Astrocyte (in vitro differentiated cells and primary cell): Measurements from ENCODE around the gene CSAG1. TPM values are rescaled to one million over a fixed set of nuclear protein-coding genes. Genes with fewer than 3 reads are reported as not detected.
"Not testable (repeated sequence)": the region's sequence is repeated elsewhere in the genome, so short reads cannot be mapped to it uniquely, and the experiment has no call there.

ENCODE experiments used
- DNase-seq: peaks from one replicate; pipeline ENCODE4 v3.0.0-alpha.2; 2010; ENCODE audit warnings: low read depth
- FAIRE-seq: peaks from 2 replicates; lab custom pipeline; 2011; peaks lifted over from hg19 to GRCh38; lab: Jason Lieb, UNC
- H2AFZ ChIP-seq: 2 replicates; pipeline ENCODE4 v1.6.0; 2012; ENCODE audit warnings: low read depth, low read length, inconsistent platforms
- H3K27ac ChIP-seq: 2 replicates; pipeline ENCODE4 v1.5.1; 2011; ENCODE audit warnings: low read depth, low read length, inconsistent platforms
- H3K27me3 ChIP-seq: 2 replicates; pipeline ENCODE4 v1.6.0; 2011; ENCODE audit warnings: low read length, inconsistent platforms; ENCODE audit not compliant: insufficient read depth
- H3K36me3 ChIP-seq: 2 replicates; pipeline ENCODE4 v1.5.1; 2011; ENCODE audit warnings: low read length, inconsistent platforms; ENCODE audit not compliant: insufficient read depth
- H3K4me1 ChIP-seq: 2 replicates; pipeline ENCODE4 v1.5.1; 2011; ENCODE audit warnings: low read length, inconsistent platforms; ENCODE audit not compliant: insufficient read depth
- H3K4me2 ChIP-seq: 2 replicates; pipeline ENCODE4 v1.6.0; 2012; ENCODE audit warnings: low read length, inconsistent platforms
- H3K4me3 ChIP-seq: 2 replicates; pipeline ENCODE4 v1.5.1; 2011; ENCODE audit warnings: low read depth, mild to moderate bottlenecking, low read length, inconsistent platforms; ENCODE audit not compliant: insufficient read depth
- H3K79me2 ChIP-seq: 2 replicates; pipeline ENCODE4 v1.6.0; 2012; ENCODE audit warnings: mild to moderate bottlenecking, low read length, inconsistent platforms; ENCODE audit not compliant: insufficient read depth
- H3K9ac ChIP-seq: 2 replicates; pipeline ENCODE4 v1.6.0; 2012; ENCODE audit warnings: mild to moderate bottlenecking, low read length, inconsistent platforms
- H3K9me3 ChIP-seq: 2 replicates; pipeline ENCODE4 v1.5.1; 2012; ENCODE audit warnings: low read depth, mild to moderate bottlenecking, low read length, inconsistent platforms; ENCODE audit not compliant: insufficient read depth
- H4K20me1 ChIP-seq: 2 replicates; pipeline ENCODE4 v1.6.0; 2012; ENCODE audit warnings: low read length, inconsistent platforms; ENCODE audit not compliant: insufficient read depth
- H3K27ac Mint-ChIP-seq: one replicate; pipeline ENCODE4 v1.8.0; 2021; ENCODE audit warnings: mild to moderate bottlenecking, mixed read lengths; ENCODE audit not compliant: unreplicated experiment
- H3K27me3 Mint-ChIP-seq: one replicate; pipeline ENCODE4 v1.8.0; 2021; ENCODE audit warnings: low read depth, mixed read lengths; ENCODE audit not compliant: unreplicated experiment
- H3K36me3 Mint-ChIP-seq: one replicate; pipeline ENCODE4 v1.8.0; 2021; ENCODE audit warnings: low read depth, mixed read lengths; ENCODE audit not compliant: unreplicated experiment
- H3K4me1 Mint-ChIP-seq: one replicate; pipeline ENCODE4 v1.8.0; 2021; ENCODE audit warnings: low read depth, mixed read lengths; ENCODE audit not compliant: unreplicated experiment
- H3K4me3 Mint-ChIP-seq: one replicate; pipeline ENCODE4 v1.8.0; 2021; ENCODE audit warnings: mild to moderate bottlenecking, moderate library complexity, mixed read lengths; ENCODE audit not compliant: unreplicated experiment
- H3K9me3 Mint-ChIP-seq: one replicate; pipeline ENCODE4 v1.8.0; 2021; ENCODE audit warnings: mild to moderate bottlenecking, mixed read lengths; ENCODE audit not compliant: unreplicated experiment
- CTCF ChIP-seq: IDR thresholded peaks from 2 replicates; pipeline ENCODE4 v1.5.1; 2011; ENCODE audit warnings: low read depth, mild to moderate bottlenecking, inconsistent platforms, low read length, moderate library complexity; ENCODE audit not compliant: insufficient read depth
- EZH2 ChIP-seq: IDR thresholded peaks from 2 replicates; pipeline ENCODE4 v1.6.1; 2012; ENCODE audit warnings: mild to moderate bottlenecking, low read length, inconsistent platforms; ENCODE audit not compliant: insufficient read depth
- total RNA-seq: library from RNA; stranded (reverse); gene quantifications from 2 replicates; pipeline ENCODE4 v1.2.1, GENCODE V29; 2021

The CSAG1 gene
- total RNA-seq, 1 donor from 2014 or later = 0.75 TPM

- TF ChIP-seq EZH2 = no peak
- no peak for TF ChIP-seq CTCF
- FAIRE-seq = no peak
- Histone ChIP-seq H3K36me3 (no peaks in the 10 kb centered on the region), H3K79me2 (no peaks in the 10 kb centered on the region), H3K27me3 (no peaks in the 10 kb centered on the region), H3K4me3 (no peak overlapping the region), H3K4me2 (no peak overlapping the region), H3K9ac (no peak overlapping the region), H3K27ac (no peak overlapping the region), H3K4me1 (no peaks in the 10 kb centered on the region), H3K9me3 (no peaks in the 10 kb centered on the region), H4K20me1 (no peaks in the 10 kb centered on the region), H2AFZ (no peak overlapping the region)
- Mint-ChIP-seq H3K27me3 (no peaks in the 10 kb centered on the region), H3K9me3 (no peaks in the 10 kb centered on the region), H3K4me1 (no peaks in the 10 kb centered on the region), H3K36me3 (no peaks in the 10 kb centered on the region), H3K27ac (no peak overlapping the region), H3K4me3 (no peak overlapping the region)
- DNase-seq = no peak
Observed at GRCh38 chrX:152725409-152725808, 8.1 kb downstream of the CSAG1 start.

GRCh38 chrX:152713815-152714787 is 19.4 kb downstream of the CSAG1 start, which contains the start of gene MAGEA2B:
Gene MAGEA2B, plus strand, starts transcription at chrX:152714628. Its CDS starts 2,479 bp downstream, at chrX:152717107.
- not testable (repeated sequence) for H3K27me3 Mint-ChIP-seq, DNase-seq, FAIRE-seq, H4K20me1 ChIP-seq, H3K4me3 ChIP-seq, H2AFZ ChIP-seq, H3K36me3 Mint-ChIP-seq, H3K4me1 Mint-ChIP-seq, H3K9ac ChIP-seq, H3K79me2 ChIP-seq, H3K36me3 ChIP-seq, H3K9me3 ChIP-seq, H3K4me3 Mint-ChIP-seq, H3K27ac ChIP-seq, H3K4me1 ChIP-seq, H3K27me3 ChIP-seq, H3K4me2 ChIP-seq, H3K27ac Mint-ChIP-seq, H3K9me3 Mint-ChIP-seq

- not testable (repeated sequence) for H3K36me3 ChIP-seq, H4K20me1 ChIP-seq, DNase-seq, H3K9ac ChIP-seq, H3K9me3 ChIP-seq, H3K4me1 Mint-ChIP-seq, H3K27ac Mint-ChIP-seq, H2AFZ ChIP-seq, H3K9me3 Mint-ChIP-seq, H3K36me3 Mint-ChIP-seq, H3K79me2 ChIP-seq, H3K27me3 ChIP-seq, H3K4me3 ChIP-seq, H3K27me3 Mint-ChIP-seq, H3K4me2 ChIP-seq, H3K27ac ChIP-seq, H3K4me3 Mint-ChIP-seq, H3K4me1 ChIP-seq
- FAIRE-seq = peak; percentile 100
Observed at GRCh38 chrX:152713195-152713594, 20.3 kb downstream of the CSAG1 start.

GRCh38 chrX:152709173-152709572 is 24.3 kb downstream of the CSAG1 start, which contains the start of gene CSAG2:
Gene CSAG2, minus strand, starts transcription at chrX:152709273. Its CDS starts 161 bp downstream, at chrX:152709112.
- H4K20me1 ChIP-seq, H3K36me3 Mint-ChIP-seq, H2AFZ ChIP-seq, H3K9me3 Mint-ChIP-seq, H3K27ac Mint-ChIP-seq, H3K27ac ChIP-seq, FAIRE-seq, H3K4me3 ChIP-seq, H3K27me3 Mint-ChIP-seq, H3K9me3 ChIP-seq, H3K9ac ChIP-seq, H3K4me1 ChIP-seq, H3K4me2 ChIP-seq, H3K27me3 ChIP-seq, DNase-seq, H3K4me3 Mint-ChIP-seq, H3K36me3 ChIP-seq, H3K4me1 Mint-ChIP-seq, H3K79me2 ChIP-seq: not testable (repeated sequence)

- H3K4me3 ChIP-seq, H3K4me1 ChIP-seq, H3K27ac ChIP-seq, H4K20me1 ChIP-seq, H3K36me3 Mint-ChIP-seq, H3K36me3 ChIP-seq, H2AFZ ChIP-seq, H3K4me3 Mint-ChIP-seq, FAIRE-seq, H3K27ac Mint-ChIP-seq, H3K27me3 Mint-ChIP-seq, H3K9me3 Mint-ChIP-seq, H3K4me2 ChIP-seq, H3K27me3 ChIP-seq, H3K9ac ChIP-seq, H3K9me3 ChIP-seq, H3K4me1 Mint-ChIP-seq, H3K79me2 ChIP-seq, DNase-seq: not testable (repeated sequence)
Observed at GRCh38 chrX:152706500-152706899, 27.0 kb downstream of the CSAG1 start.
